ENCODE results near the gene DNAAF2. TPM values are rescaled to one million over a fixed set of nuclear protein-coding genes. Genes with fewer than 3 reads are reported as not detected.
A peak's percentile ranks its signal among the peaks of the same experiment; 100 is the strongest.

Gene DNAAF2
- total RNA-seq, 1 experiment from 2014 or later = 9.9 TPM

- H3K4me1 Mint-ChIP-seq (ENCODE audit: insufficient read depth, unreplicated experiment) = peaks cover 2% of the 10 kb centered on the region
- no peak overlapping the region for H3K4me3 Mint-ChIP-seq (ENCODE audit: unreplicated experiment)
- no peaks in the 10 kb centered on the region for H3K27me3 Mint-ChIP-seq (ENCODE audit: insufficient read depth, unreplicated experiment)
- H3K9me3 Mint-ChIP-seq (ENCODE audit: unreplicated experiment) = no peaks in the 10 kb centered on the region
- POLR2A ChIA-PET = interaction anchor here (1.0 to 1.1 kb wide), 2 partner anchors 8 to 26 kb away, joined by 3 to 7 read pairs; partner anchors contain the start of genes MGAT2, RPL36AL and RPS29
- intact Hi-C loops (cut with micrococcal nuclease) = no loop called here
- CTCF ChIA-PET = interaction anchor here (1.0 kb wide), 1 partner anchor 25 kb away, joined by 4 read pairs; no protein-coding TSS in a partner anchor
- no TSS peak for BruUV-seq (replicated peaks)
- H3K36me3 Mint-ChIP-seq (ENCODE audit: insufficient read depth, unreplicated experiment) = peaks cover 42% of the 10 kb centered on the region
- H3K27ac Mint-ChIP-seq (ENCODE audit: low read depth, unreplicated experiment) = no peak overlapping the region
- TF ChIP-seq CTCF (IDR thresholded peaks at IDR 0.05; ENCODE audit: unreplicated experiment) = no peak
- DNase-seq (ENCODE audit: unreplicated experiment) = no peak
Measured at GRCh38 chr14:49612251-49612650, 22.8 kb downstream of the DNAAF2 start.

GRCh38 chr14:49607583-49607982 is 27.5 kb downstream of the DNAAF2 start:
- ChIA-PET POLR2A (interaction anchor here (1.0 to 1.9 kb wide), 3 partner anchors 9 to 21 kb away, joined by 4 to 7 read pairs (median 7); partner anchors contain the start of genes LRR1 and RPL36AL), CTCF (interaction anchor here (2.3 kb wide), 1 partner anchor 20 kb away, joined by 6 read pairs; no protein-coding TSS in a partner anchor)

GRCh38 chr14:49598485-49599300 is 36.4 kb downstream of the DNAAF2 start, which contains the start of gene LRR1:
Gene LRR1, plus strand, starts transcription at chr14:49598940. Its CDS starts 81 bp downstream, at chr14:49599021.
- no TSS peak for BruUV-seq (replicated peaks)
- CTCF ChIA-PET = interaction anchor here (0.6 to 2.4 kb wide), 9 partner anchors 11 to 560 kb away, joined by 3 to 10 read pairs (median 4); partner anchors contain the start of genes KLHDC2, MGAT2, RPL36AL and RPS29
- no peaks in the 10 kb centered on the region for H3K9me3 Mint-ChIP-seq (ENCODE audit: unreplicated experiment)
- DNase-seq (ENCODE audit: unreplicated experiment) = peak; percentile 87
- intact Hi-C loops (cut with micrococcal nuclease) = loop anchor here (2.0 kb wide), 1 partner anchor 34 kb away; no protein-coding TSS in a partner anchor
- no peaks in the 10 kb centered on the region for H3K36me3 Mint-ChIP-seq (ENCODE audit: insufficient read depth, unreplicated experiment)
- H3K27ac Mint-ChIP-seq (ENCODE audit: low read depth, unreplicated experiment) = peak within 1 kb of the TSS; percentile 99
- TF ChIP-seq CTCF (IDR thresholded peaks at IDR 0.05; ENCODE audit: unreplicated experiment) = no peak
- H3K4me3 Mint-ChIP-seq (ENCODE audit: unreplicated experiment) = peak within 1 kb of the TSS; percentile 98
- H3K27me3 Mint-ChIP-seq (ENCODE audit: insufficient read depth, unreplicated experiment) = no peaks in the 10 kb centered on the region
- POLR2A ChIA-PET = interaction anchor here (0.6 to 8.6 kb wide), 10 partner anchors 9 to 181 kb away, joined by 3 to 180 read pairs (median 9); partner anchors contain the start of genes DNAAF2, KLHDC2, MGAT2 and RPL36AL
- peaks cover 6% of the 10 kb centered on the region for H3K4me1 Mint-ChIP-seq (ENCODE audit: insufficient read depth, unreplicated experiment)

More at GRCh38 chr14:49607583-49607982, 27.5 kb downstream of the DNAAF2 start:
- TF ChIP-seq CTCF (IDR thresholded peaks at IDR 0.05; ENCODE audit: unreplicated experiment) = no peak
- no peak for DNase-seq (ENCODE audit: unreplicated experiment)
- BruUV-seq (replicated peaks) = no TSS peak
- no peaks in the 10 kb centered on the region for H3K27me3 Mint-ChIP-seq (ENCODE audit: insufficient read depth, unreplicated experiment)
- no peaks in the 10 kb centered on the region for H3K4me1 Mint-ChIP-seq (ENCODE audit: insufficient read depth, unreplicated experiment)
- H3K4me3 Mint-ChIP-seq (ENCODE audit: unreplicated experiment) = no peak overlapping the region
- no peaks in the 10 kb centered on the region for H3K9me3 Mint-ChIP-seq (ENCODE audit: unreplicated experiment)
- peaks cover 31% of the 10 kb centered on the region for H3K36me3 Mint-ChIP-seq (ENCODE audit: insufficient read depth, unreplicated experiment)
- intact Hi-C loops (cut with micrococcal nuclease) = no loop called here
- H3K27ac Mint-ChIP-seq (ENCODE audit: low read depth, unreplicated experiment) = no peak overlapping the region

GRCh38 chr14:49598189-49598484 is 36.9 kb downstream of the DNAAF2 start:
- H3K9me3 Mint-ChIP-seq (ENCODE audit: unreplicated experiment) = no peaks in the 10 kb centered on the region
- H3K36me3 Mint-ChIP-seq (ENCODE audit: insufficient read depth, unreplicated experiment) = no peaks in the 10 kb centered on the region
- H3K4me1 Mint-ChIP-seq (ENCODE audit: insufficient read depth, unreplicated experiment) = peaks cover 6% of the 10 kb centered on the region
- H3K27ac Mint-ChIP-seq (ENCODE audit: low read depth, unreplicated experiment) = peak overlapping the region; percentile 99
- POLR2A ChIA-PET = interaction anchor here (1.0 to 8.6 kb wide), 6 partner anchors 10 to 170 kb away, joined by 3 to 180 read pairs (median 24); partner anchors contain the start of genes DNAAF2, KLHDC2, MGAT2 and RPL36AL
- CTCF ChIA-PET = interaction anchor here (1.2 to 2.4 kb wide), 5 partner anchors 11 to 171 kb away, joined by 3 to 10 read pairs (median 6); partner anchors contain the start of genes KLHDC2, MGAT2, RPL36AL and RPS29
- intact Hi-C loops (cut with micrococcal nuclease) = loop anchor here (2.0 kb wide), 1 partner anchor 35 kb away; no protein-coding TSS in a partner anchor
- no peak for TF ChIP-seq CTCF (IDR thresholded peaks at IDR 0.05; ENCODE audit: unreplicated experiment)
- DNase-seq (ENCODE audit: unreplicated experiment) = no peak
- H3K27me3 Mint-ChIP-seq (ENCODE audit: insufficient read depth, unreplicated experiment) = no peaks in the 10 kb centered on the region
- BruUV-seq (replicated peaks) = no TSS peak
- H3K4me3 Mint-ChIP-seq (ENCODE audit: unreplicated experiment) = peak overlapping the region; percentile 98
